Endothelial cell (in vitro differentiated cells): ENCODE measurements around the gene GSDME. TPM values are rescaled to one million over a fixed set of nuclear protein-coding genes. Genes with fewer than 3 reads are reported as not detected.
"Not testable (repeated sequence)": the region's sequence is repeated elsewhere in the genome, so short reads cannot be mapped to it uniquely, and the experiment has no call there.

Experiments
- DNase-seq: peaks from one replicate; pipeline ENCODE4 v3.0.0; 2021; ENCODE audit warnings: low spot score
- H3K27ac Mint-ChIP-seq: one replicate; pipeline ENCODE4 v1.8.0; 2021; ENCODE audit warnings: mixed read lengths, inconsistent platforms; ENCODE audit not compliant: unreplicated experiment
- H3K27me3 Mint-ChIP-seq: one replicate; pipeline ENCODE4 v1.8.0; 2021; ENCODE audit warnings: mild to moderate bottlenecking, moderate library complexity, mixed read lengths, inconsistent platforms; ENCODE audit not compliant: unreplicated experiment
- H3K36me3 Mint-ChIP-seq: one replicate; pipeline ENCODE4 v1.8.0; 2021; ENCODE audit warnings: mild to moderate bottlenecking, low read depth, mixed read lengths, inconsistent platforms; ENCODE audit not compliant: unreplicated experiment
- H3K4me1 Mint-ChIP-seq: one replicate; pipeline ENCODE4 v1.8.0; 2021; ENCODE audit warnings: mild to moderate bottlenecking, mixed read lengths, inconsistent platforms; ENCODE audit not compliant: unreplicated experiment
- H3K4me3 Mint-ChIP-seq: one replicate; pipeline ENCODE4 v1.8.0; 2021; ENCODE audit warnings: mild to moderate bottlenecking, mixed read lengths, inconsistent platforms; ENCODE audit not compliant: unreplicated experiment
- H3K9me3 Mint-ChIP-seq: one replicate; pipeline ENCODE4 v1.8.0; 2021; ENCODE audit warnings: mixed read lengths, inconsistent platforms; ENCODE audit not compliant: unreplicated experiment
- total RNA-seq: library from RNA; stranded (reverse); fragmentation: NEBNext Ultra II Directional; extraction: Animal tissue kit (Norgen Biotek cat#: 25700); gene quantifications from one replicate; pipeline ENCODE4 v1.2.1, GENCODE V29; 2021; ENCODE audit not compliant: unreplicated experiment
- TF ChIP-seq, protein P1 (sequence below): fragments of 200-600 bp; sonication (generic); IDR thresholded peaks from one replicate; pipeline ENCODE4 v1.5.0; 2021; ENCODE audit warnings: antibody characterized with exemption; ENCODE audit not compliant: unreplicated experiment

GSDME gene
- total RNA-seq, 1 donor from 2014 or later = 4.4 TPM

DNA sequence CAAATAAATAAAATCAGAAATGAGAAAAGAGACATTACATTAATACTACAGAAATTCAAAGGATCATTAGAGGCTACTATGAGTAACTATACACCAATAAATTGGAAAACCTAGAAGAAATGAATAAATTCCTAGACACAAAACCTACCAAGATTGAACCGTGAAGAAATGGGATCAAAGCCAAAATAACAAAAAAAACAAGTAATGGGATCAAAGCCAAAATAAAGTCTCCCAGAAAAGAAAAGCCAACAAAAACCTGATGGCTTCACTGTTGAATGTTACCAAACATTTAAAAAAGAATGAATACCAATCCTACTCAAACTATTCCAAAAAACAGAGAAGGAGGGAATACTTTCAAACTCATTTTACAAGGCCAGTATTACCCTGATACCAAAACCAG, 20.0 kb downstream of the GSDME start:
- Mint-ChIP-seq H3K27me3 (peaks cover 2% of the 10 kb centered on the region), H3K27ac (no peak overlapping the region), H3K4me1 (no peaks in the 10 kb centered on the region), H3K4me3 (no peak overlapping the region), H3K9me3 (no peaks in the 10 kb centered on the region), H3K36me3 (no peaks in the 10 kb centered on the region)
- TF ChIP-seq, protein P1, sequence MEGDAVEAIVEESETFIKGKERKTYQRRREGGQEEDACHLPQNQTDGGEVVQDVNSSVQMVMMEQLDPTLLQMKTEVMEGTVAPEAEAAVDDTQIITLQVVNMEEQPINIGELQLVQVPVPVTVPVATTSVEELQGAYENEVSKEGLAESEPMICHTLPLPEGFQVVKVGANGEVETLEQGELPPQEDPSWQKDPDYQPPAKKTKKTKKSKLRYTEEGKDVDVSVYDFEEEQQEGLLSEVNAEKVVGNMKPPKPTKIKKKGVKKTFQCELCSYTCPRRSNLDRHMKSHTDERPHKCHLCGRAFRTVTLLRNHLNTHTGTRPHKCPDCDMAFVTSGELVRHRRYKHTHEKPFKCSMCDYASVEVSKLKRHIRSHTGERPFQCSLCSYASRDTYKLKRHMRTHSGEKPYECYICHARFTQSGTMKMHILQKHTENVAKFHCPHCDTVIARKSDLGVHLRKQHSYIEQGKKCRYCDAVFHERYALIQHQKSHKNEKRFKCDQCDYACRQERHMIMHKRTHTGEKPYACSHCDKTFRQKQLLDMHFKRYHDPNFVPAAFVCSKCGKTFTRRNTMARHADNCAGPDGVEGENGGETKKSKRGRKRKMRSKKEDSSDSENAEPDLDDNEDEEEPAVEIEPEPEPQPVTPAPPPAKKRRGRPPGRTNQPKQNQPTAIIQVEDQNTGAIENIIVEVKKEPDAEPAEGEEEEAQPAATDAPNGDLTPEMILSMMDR = no peak
- DNase-seq = no peak

GRCh38 chr7:24735594-24735993, 21.7 kb downstream of the GSDME start:
- not testable (repeated sequence) for H3K4me1 Mint-ChIP-seq, H3K36me3 Mint-ChIP-seq, H3K27ac Mint-ChIP-seq, H3K4me3 Mint-ChIP-seq, H3K9me3 Mint-ChIP-seq, DNase-seq, H3K27me3 Mint-ChIP-seq

DNA sequence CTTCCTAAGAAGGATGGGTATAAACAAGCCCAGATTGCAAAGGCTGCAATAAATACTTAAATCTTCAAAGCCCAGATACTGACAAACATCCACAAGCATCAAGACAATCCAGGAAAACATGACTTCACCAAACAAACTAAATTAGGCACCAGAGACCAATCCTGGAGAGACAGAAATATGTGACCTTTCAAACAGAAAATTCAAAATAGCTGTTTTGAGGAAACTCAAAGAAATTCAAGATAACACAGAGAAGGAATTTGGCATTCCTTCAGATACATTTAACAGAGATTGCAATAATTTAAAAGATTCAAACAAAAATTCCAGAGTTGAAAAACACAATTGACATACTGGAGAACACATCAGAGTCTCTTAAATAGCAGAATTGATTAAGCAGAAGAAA, 23.0 kb downstream of the GSDME start:
- Mint-ChIP-seq H3K36me3 (no peaks in the 10 kb centered on the region), H3K9me3 (no peaks in the 10 kb centered on the region), H3K27ac (no peak overlapping the region), H3K27me3 (no peaks in the 10 kb centered on the region), H3K4me1 (no peaks in the 10 kb centered on the region), H3K4me3 (no peak overlapping the region)
- TF ChIP-seq, protein P1 = no peak
- no peak for DNase-seq

DNA sequence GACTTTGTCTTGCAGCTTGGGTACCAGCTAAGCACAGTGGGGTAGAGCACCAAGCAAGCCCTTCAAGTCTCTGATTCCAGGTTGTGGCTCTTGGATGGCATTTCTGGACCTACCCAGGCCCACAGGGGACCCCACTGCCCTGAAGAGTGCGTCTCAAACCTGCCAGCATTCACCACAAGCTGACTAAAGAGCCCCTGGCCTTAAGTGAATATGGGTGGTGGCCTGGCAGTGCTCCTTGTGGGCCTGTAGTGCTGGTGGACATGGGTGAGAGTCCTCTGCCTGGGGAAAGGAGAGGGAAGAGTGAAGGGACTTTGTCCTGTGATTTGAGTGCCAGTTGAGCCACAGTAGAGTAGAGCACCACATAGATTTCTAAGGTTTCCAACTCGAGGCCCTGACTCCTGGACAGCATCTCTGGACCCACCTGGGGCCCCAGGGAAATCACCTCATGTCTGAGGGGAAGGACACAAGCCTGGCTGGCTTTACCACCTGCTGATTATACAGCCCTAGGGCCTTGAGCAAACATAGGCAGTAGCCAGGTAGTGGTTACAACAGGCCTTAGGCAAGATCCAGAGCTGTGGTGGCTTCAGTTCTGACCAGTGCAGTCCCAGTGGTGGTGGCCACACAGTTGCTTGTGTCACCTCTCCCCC, 23.7 kb downstream of the GSDME start:
- no peak overlapping the region for H3K4me3 Mint-ChIP-seq
- TF ChIP-seq, protein P1 = no peak
- H3K36me3 Mint-ChIP-seq = no peaks in the 10 kb centered on the region
- H3K9me3 Mint-ChIP-seq = no peaks in the 10 kb centered on the region
- DNase-seq = no peak
- no peaks in the 10 kb centered on the region for H3K27me3 Mint-ChIP-seq
- no peaks in the 10 kb centered on the region for H3K4me1 Mint-ChIP-seq
- H3K27ac Mint-ChIP-seq = no peak overlapping the region

- H3K36me3 Mint-ChIP-seq = no peaks in the 10 kb centered on the region
- no peaks in the 10 kb centered on the region for H3K27me3 Mint-ChIP-seq
- no peaks in the 10 kb centered on the region for H3K9me3 Mint-ChIP-seq
- no peak overlapping the region for H3K27ac Mint-ChIP-seq
- no peaks in the 10 kb centered on the region for H3K4me1 Mint-ChIP-seq
- no peak for DNase-seq
- no peak overlapping the region for H3K4me3 Mint-ChIP-seq
- TF ChIP-seq, protein P1 = no peak
Observed at GRCh38 chr7:24732646-24733413, 24.4 kb downstream of the GSDME start.
